ENCODE measurements around the gene LRAT. TPM values are rescaled to one million over a fixed set of nuclear protein-coding genes. Genes with fewer than 3 reads are reported as not detected.

Gene LRAT
- total RNA-seq, 1 experiment from 2014 or later, result 0.68 TPM

- H3K27me3 ChIP-seq (ENCODE audit: insufficient read depth, low read depth), result no peaks in the 10 kb centered on the region
- H3K9me2 ChIP-seq (ENCODE audit: insufficient read depth), result no peaks in the 10 kb centered on the region
- ChIA-PET CTCF (interaction anchor here (0.6 to 0.9 kb wide), 3 partner anchors 53 to 379 kb away, joined by 4 to 6 read pairs (median 6); no protein-coding TSS in a partner anchor), POLR2A (ENCODE audit: unreplicated experiment) (no interaction called here)
- no peak for DNase-seq
- no peaks in the 10 kb centered on the region for H3K79me2 ChIP-seq (ENCODE audit: low read depth)
- H3K4me2 ChIP-seq, result no peak overlapping the region
- no peaks in the 10 kb centered on the region for H3K4me1 ChIP-seq (replicated peaks; ENCODE audit: insufficient read depth)
- H3K9me3 ChIP-seq (ENCODE audit: insufficient read depth, low read depth), result no peaks in the 10 kb centered on the region
- H2AFZ ChIP-seq, result no peak overlapping the region
- no peak for TF ChIP-seq EZH2 (IDR thresholded peaks at IDR 0.05; ENCODE audit: low read depth)
- no peak for TF ChIP-seq CTCF (conservative IDR thresholded peaks at IDR 0.05)
- H3K36me3 ChIP-seq (ENCODE audit: low read depth), result no peaks in the 10 kb centered on the region
- H3F3A ChIP-seq (ENCODE audit: insufficient read depth, low read depth), result no peaks in the 10 kb centered on the region
- no peak overlapping the region for H3K27ac ChIP-seq
- no peak overlapping the region for H3K4me3 ChIP-seq
- intact Hi-C loops (cut with micrococcal nuclease; ENCODE audit: unreplicated experiment), result loop anchor here (5.0 kb wide), 1 partner anchor 221 kb away; no protein-coding TSS in a partner anchor
- no TSS peak for BruUV-seq (replicated peaks)
- no peaks in the 10 kb centered on the region for H4K20me1 ChIP-seq (ENCODE audit: insufficient read depth)
These were observed 34.5 kb downstream of the LRAT start for GRCh38 chr4:154778264-154778663.

- Histone ChIP-seq H3K27ac (no peak overlapping the region), H3K4me2 (no peak overlapping the region), H3K4me3 (no peak overlapping the region), H3K27me3 (ENCODE audit: insufficient read depth, low read depth) (no peaks in the 10 kb centered on the region), H3K36me3 (ENCODE audit: low read depth) (no peaks in the 10 kb centered on the region), H3K9me2 (ENCODE audit: insufficient read depth) (no peaks in the 10 kb centered on the region), H2AFZ (no peak overlapping the region), H4K20me1 (ENCODE audit: insufficient read depth) (no peaks in the 10 kb centered on the region), H3K79me2 (ENCODE audit: low read depth) (no peaks in the 10 kb centered on the region), H3F3A (ENCODE audit: insufficient read depth, low read depth) (no peaks in the 10 kb centered on the region), H3K4me1 (replicated peaks; ENCODE audit: insufficient read depth) (no peaks in the 10 kb centered on the region), H3K9me3 (ENCODE audit: insufficient read depth, low read depth) (no peaks in the 10 kb centered on the region)
- ChIA-PET CTCF (no interaction called here), POLR2A (ENCODE audit: unreplicated experiment) (no interaction called here)
- no peak for DNase-seq
- BruUV-seq (replicated peaks), result no TSS peak
- intact Hi-C loops (cut with micrococcal nuclease; ENCODE audit: unreplicated experiment), result loop anchor here (1.0 to 5.0 kb wide), 3 partner anchors 92 to 222 kb away; no protein-coding TSS in a partner anchor
- no peak for TF ChIP-seq EZH2 (IDR thresholded peaks at IDR 0.05; ENCODE audit: low read depth)
- peak; percentile 65 for TF ChIP-seq CTCF (conservative IDR thresholded peaks at IDR 0.05)
These were observed 35.7 kb downstream of the LRAT start for GRCh38 chr4:154779362-154779947.

DNA sequence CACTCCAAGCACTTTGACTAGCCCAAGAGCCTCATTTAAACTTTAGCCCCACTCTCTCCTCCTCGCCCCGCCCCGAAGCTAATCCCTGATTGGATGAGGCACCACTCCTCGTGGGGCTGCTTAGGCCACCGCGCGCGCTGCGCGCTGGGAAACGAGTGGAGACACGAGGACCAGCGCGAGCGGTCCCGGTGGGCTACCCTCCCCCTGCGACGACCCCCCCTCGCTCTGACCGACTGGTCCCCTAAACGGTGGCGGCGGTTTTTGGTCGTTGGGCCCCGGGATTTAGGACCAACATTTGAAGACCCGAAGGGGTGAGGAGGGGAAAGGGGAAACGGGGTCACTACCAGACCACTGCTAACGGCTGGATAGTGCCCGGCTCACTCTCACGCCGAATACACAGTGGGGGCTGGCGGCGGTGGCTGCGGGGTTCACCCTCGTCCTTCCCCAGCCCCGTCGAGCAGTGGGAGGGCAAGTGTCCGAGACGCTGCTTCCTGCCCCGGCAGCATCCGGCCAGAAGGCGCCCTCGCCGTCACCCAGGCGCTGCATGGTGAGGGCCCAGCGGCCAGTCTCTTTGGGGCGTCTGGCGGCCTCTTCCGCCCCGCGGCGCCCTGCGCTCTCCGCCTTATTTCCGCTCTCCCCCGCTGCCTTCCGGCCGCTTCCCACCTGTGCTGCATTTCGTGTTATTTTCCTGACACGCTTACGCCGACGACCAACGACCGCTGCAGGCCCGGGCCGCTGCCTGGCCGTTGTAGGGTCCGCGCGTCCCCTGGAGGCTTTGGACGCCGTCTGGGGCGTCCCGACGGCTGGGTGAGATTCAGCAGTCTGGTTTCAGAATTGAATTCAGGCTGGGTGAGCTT, 37.6 kb downstream of the LRAT start, which contains the start of gene RBM46:
Gene RBM46, plus strand, starts transcription at position 147 of the 857 bp plus-strand sequence. CDS start 15,481 bp downstream, outside the sequence.
- Histone ChIP-seq H2AFZ (no peak within 1 kb of the TSS), H4K20me1 (ENCODE audit: insufficient read depth) (no peaks in the 10 kb centered on the region), H3K9me3 (ENCODE audit: insufficient read depth, low read depth) (no peaks in the 10 kb centered on the region), H3K9me2 (ENCODE audit: insufficient read depth) (no peaks in the 10 kb centered on the region), H3K4me3 (no peak within 1 kb of the TSS), H3K27me3 (ENCODE audit: insufficient read depth, low read depth) (no peaks in the 10 kb centered on the region), H3K4me1 (replicated peaks; ENCODE audit: insufficient read depth) (no peaks in the 10 kb centered on the region), H3K4me2 (no peak within 1 kb of the TSS), H3K36me3 (ENCODE audit: low read depth) (no peaks in the 10 kb centered on the region), H3K79me2 (ENCODE audit: low read depth) (no peaks in the 10 kb centered on the region), H3F3A (ENCODE audit: insufficient read depth, low read depth) (no peaks in the 10 kb centered on the region), H3K27ac (no peak within 1 kb of the TSS)
- intact Hi-C loops (cut with micrococcal nuclease; ENCODE audit: unreplicated experiment), result no loop called here
- BruUV-seq (replicated peaks), result no TSS peak
- no peak for DNase-seq
- TF ChIP-seq EZH2 (IDR thresholded peaks at IDR 0.05; ENCODE audit: low read depth), result no peak
- TF ChIP-seq CTCF (conservative IDR thresholded peaks at IDR 0.05), result no peak
- ChIA-PET CTCF (no interaction called here), POLR2A (ENCODE audit: unreplicated experiment) (no interaction called here)
